PC-9 (cell line): Measurements from ENCODE around the gene HGD. TPM values are rescaled to one million over a fixed set of nuclear protein-coding genes. Genes with fewer than 3 reads are reported as not detected.

Source experiments
- BruUV-seq: library from RNA; stranded (reverse); fragments of 400-500 nt; replicated peaks from 2 replicates; lab custom pipeline; 2021; lab: Mats Ljungman, UMichigan
- CTCF ChIA-PET: fragments of 300-600 bp; sonication (Branson Sonifier 250); formaldehyde crosslinking; loops from one replicate; lab custom pipeline; 2022; ENCODE audit warnings: antibody characterized with exemption; lab: Charles Lee
- POLR2A ChIA-PET: fragments of 300-600 bp; sonication (Branson Sonifier 250); formaldehyde crosslinking; loops from one replicate; lab custom pipeline; 2022; ENCODE audit warnings: antibody characterized with exemption; ENCODE audit not compliant: unreplicated experiment; lab: Charles Lee
- DNase-seq, 2 experiments: peaks; one replicate each; pipeline versions ENCODE4 v3.0.0 to v3.0.0-alpha.2; 2015 to 2022; ENCODE audit warnings: mixed read lengths in 1 of 2
- H2AFZ ChIP-seq: fragments of 200-600 bp; sonication (generic); 2 replicates; pipeline ENCODE4 v1.8.1; 2017; ENCODE audit warnings: antibody characterized with exemption
- H3F3A ChIP-seq: fragments of 200-600 bp; sonication (generic); 2 replicates; pipeline ENCODE4 v1.8.1; 2017; ENCODE audit warnings: antibody characterized with exemption, mild to moderate bottlenecking, low read depth; ENCODE audit not compliant: insufficient read depth
- H3K27ac ChIP-seq: fragments of 200-600 bp; sonication (generic); 2 replicates; pipeline ENCODE4 v1.6.1; 2016; ENCODE audit warnings: mixed run types
- H3K27me3 ChIP-seq: fragments of 200-600 bp; sonication (generic); 2 replicates; pipeline ENCODE4 v1.6.1; 2016; ENCODE audit warnings: low read depth, mixed run types; ENCODE audit not compliant: insufficient read depth
- H3K36me3 ChIP-seq: fragments of 200-600 bp; sonication (generic); 2 replicates; pipeline ENCODE4 v1.6.1; 2016; ENCODE audit warnings: low read depth, mixed run types
- H3K4me1 ChIP-seq: fragments of 200-600 bp; sonication (generic); replicated peaks from 2 replicates; pipeline ENCODE4 v1.6.1; 2016; ENCODE audit warnings: mixed run types; ENCODE audit not compliant: insufficient read depth
- H3K4me2 ChIP-seq: fragments of 200-600 bp; sonication (generic); 2 replicates; pipeline ENCODE4 v1.6.1; 2017; ENCODE audit warnings: mixed run types
- H3K4me3 ChIP-seq: fragments of 200-600 bp; sonication (generic); 2 replicates; pipeline ENCODE4 v1.6.1; 2016; ENCODE audit warnings: mixed run types
- H3K79me2 ChIP-seq: fragments of 200-600 bp; sonication (generic); 2 replicates; pipeline ENCODE4 v1.6.1; 2017; ENCODE audit warnings: low read depth, mixed run types
- H3K9me2 ChIP-seq: fragments of 200-600 bp; sonication (generic); 2 replicates; pipeline ENCODE4 v1.8.1; 2017; ENCODE audit warnings: mild to moderate bottlenecking; ENCODE audit not compliant: insufficient read depth
- H3K9me3 ChIP-seq: fragments of 200-600 bp; sonication (generic); 2 replicates; pipeline ENCODE4 v1.8.1; 2016; ENCODE audit warnings: low read depth; ENCODE audit not compliant: insufficient read depth
- H4K20me1 ChIP-seq: fragments of 200-600 bp; sonication (generic); 2 replicates; pipeline ENCODE4 v1.8.1; 2017; ENCODE audit not compliant: insufficient read depth
- CTCF ChIP-seq: fragments of 200-600 bp; sonication (generic); conservative IDR thresholded peaks from 2 replicates; pipeline ENCODE4 v1.6.1; 2017; ENCODE audit warnings: mixed run types, antibody characterized with exemption, mild to moderate bottlenecking, moderate library complexity
- EZH2 ChIP-seq: fragments of 200-600 bp; sonication (generic); IDR thresholded peaks from 2 replicates; pipeline ENCODE4 v1.8.0; 2017; ENCODE audit warnings: antibody characterized with exemption, low read depth
- intact Hi-C: fragments of 100-400 bp; cut with micrococcal nuclease; formaldehyde crosslinking; loops from one replicate; pipeline ENCODE4 v1.10.0; 2022; ENCODE audit not compliant: unreplicated experiment
- total RNA-seq: library from RNA; stranded (reverse); gene quantifications from 2 replicates; pipeline ENCODE4 v1.2.3, GENCODE V29; 2021

HGD gene
- total RNA-seq, 1 experiment from 2014 or later, result 0.65 TPM

- TF ChIP-seq CTCF (no peak), EZH2 (no peak)
- no peaks in the 10 kb centered on the region for H3K27me3 ChIP-seq
- H2AFZ ChIP-seq, result no peak overlapping the region
- no peaks in the 10 kb centered on the region for H3K36me3 ChIP-seq
- ChIA-PET CTCF (no interaction called here), POLR2A (interaction anchor here (0.6 kb wide), 1 partner anchor 138 kb away, joined by 8 read pairs; no protein-coding TSS in a partner anchor)
- no peaks in the 10 kb centered on the region; the same call in 1 of the 2 replicates for H4K20me1 ChIP-seq
- intact Hi-C loops, result no loop called here
- H3K27ac ChIP-seq, result no peak overlapping the region
- no peaks in the 10 kb centered on the region for H3F3A ChIP-seq
- H3K4me3 ChIP-seq, result no peak overlapping the region
- no peak overlapping the region for H3K4me2 ChIP-seq
- no peaks in the 10 kb centered on the region for H3K9me2 ChIP-seq
- no peak for DNase-seq
- no peaks in the 10 kb centered on the region for H3K79me2 ChIP-seq
- H3K9me3 ChIP-seq, result no peaks in the 10 kb centered on the region
- H3K4me1 ChIP-seq, result no peaks in the 10 kb centered on the region
- BruUV-seq, result no TSS peak
Observed at GRCh38 chr3:120705884-120706582, 24.0 kb upstream of the HGD start.

- CTCF ChIA-PET, result no interaction called here
Observed at GRCh38 chr3:120699333-120699732, 17.3 kb upstream of the HGD start.

More at GRCh38 chr3:120699333-120699732, 17.3 kb upstream of the HGD start:
- H3K36me3 ChIP-seq, result no peaks in the 10 kb centered on the region
- no peak overlapping the region for H2AFZ ChIP-seq
- POLR2A ChIA-PET, result no interaction called here
- DNase-seq, result no peak
- no peak overlapping the region for H3K27ac ChIP-seq
- no peaks in the 10 kb centered on the region; the same call in 1 of the 2 replicates for H4K20me1 ChIP-seq
- no peak for TF ChIP-seq CTCF
- TF ChIP-seq EZH2, result no peak
- no peaks in the 10 kb centered on the region for H3K9me3 ChIP-seq
- BruUV-seq, result no TSS peak
- no peaks in the 10 kb centered on the region for H3K79me2 ChIP-seq
- H3K4me3 ChIP-seq, result no peak overlapping the region
- H3K27me3 ChIP-seq, result no peaks in the 10 kb centered on the region
- no peaks in the 10 kb centered on the region for H3F3A ChIP-seq
- no peaks in the 10 kb centered on the region for H3K4me1 ChIP-seq
- no peak overlapping the region for H3K4me2 ChIP-seq
- intact Hi-C loops, result no loop called here
- no peaks in the 10 kb centered on the region for H3K9me2 ChIP-seq
